ENCODE results near the gene ACVR2A.

DNA sequence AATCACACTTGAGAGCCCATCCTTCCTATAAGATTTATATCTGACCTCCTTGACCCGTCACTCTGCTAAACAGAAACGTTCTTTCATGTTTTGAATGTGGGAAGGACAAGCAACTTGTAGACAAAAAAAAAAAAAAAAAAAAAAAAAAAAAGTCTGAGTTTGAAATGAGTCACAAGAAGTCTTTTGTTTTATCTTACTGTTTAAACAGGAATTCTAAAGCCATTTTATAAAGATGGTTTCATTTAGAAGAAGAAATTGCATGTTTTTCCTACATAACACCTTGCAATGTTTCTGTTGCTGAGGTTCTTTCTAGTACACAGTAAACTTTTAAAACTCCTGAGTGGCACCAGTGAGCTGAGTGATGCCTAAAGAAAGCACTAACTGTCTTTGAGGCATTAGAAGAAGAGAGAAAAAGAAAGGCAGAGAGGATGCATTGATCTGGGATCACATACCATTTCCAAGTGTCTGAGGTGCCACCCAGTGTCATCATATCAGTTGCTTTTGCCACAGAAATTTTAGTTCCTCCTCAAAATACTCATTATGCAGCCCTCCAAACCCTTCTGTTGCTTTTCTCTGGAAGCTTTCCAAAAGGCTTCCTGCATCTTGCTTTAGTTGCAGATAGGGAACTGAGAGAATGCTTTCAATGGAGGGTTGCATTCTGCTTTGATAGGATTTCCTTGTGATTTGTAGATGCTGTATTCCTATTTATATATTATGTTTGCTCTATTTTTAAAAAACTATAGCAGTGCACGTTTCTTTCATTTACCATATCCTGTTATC, 69.1 kb downstream of the ACVR2A start:
- TF ChIP-seq POLR2AphosphoS5 (IDR thresholded peaks at IDR 0.05) = no peak
- no peak for TF ChIP-seq CTCF (IDR thresholded peaks at IDR 0.05)
